Prostate gland (tissue), 2 donors: ENCODE results near the gene CYFIP1.

Experiments
- CTCF ChIP-seq, 4 experiments: fragments of 200-600 bp in 2 of 4; fragments of 450-650 bp in 2 of 4; sonication (generic) in 2 of 4; IDR thresholded peaks; 1 replicate in 3 of 4; 2 replicates in 1 of 4; pipeline ENCODE4 v1.5.1; 2016 to 2019; ENCODE audit warnings: antibody characterized with exemption in 4 of 4, mild to moderate bottlenecking in 2 of 4, moderate library complexity in 2 of 4
- POLR2A ChIP-seq: fragments of 450-650 bp; IDR thresholded peaks from one replicate; pipeline ENCODE4 v1.6.1; 2016; ENCODE audit warnings: antibody characterized with exemption, mild to moderate bottlenecking

GRCh38 chr15:22870865-22871264 lies 109.3 kb downstream of the CYFIP1 start:
- TF ChIP-seq CTCF (IDR thresholded peaks at IDR 0.05) (no peak), POLR2A (no peak)
